ENCODE data around the gene FKTN.

The FKTN gene

DNA sequence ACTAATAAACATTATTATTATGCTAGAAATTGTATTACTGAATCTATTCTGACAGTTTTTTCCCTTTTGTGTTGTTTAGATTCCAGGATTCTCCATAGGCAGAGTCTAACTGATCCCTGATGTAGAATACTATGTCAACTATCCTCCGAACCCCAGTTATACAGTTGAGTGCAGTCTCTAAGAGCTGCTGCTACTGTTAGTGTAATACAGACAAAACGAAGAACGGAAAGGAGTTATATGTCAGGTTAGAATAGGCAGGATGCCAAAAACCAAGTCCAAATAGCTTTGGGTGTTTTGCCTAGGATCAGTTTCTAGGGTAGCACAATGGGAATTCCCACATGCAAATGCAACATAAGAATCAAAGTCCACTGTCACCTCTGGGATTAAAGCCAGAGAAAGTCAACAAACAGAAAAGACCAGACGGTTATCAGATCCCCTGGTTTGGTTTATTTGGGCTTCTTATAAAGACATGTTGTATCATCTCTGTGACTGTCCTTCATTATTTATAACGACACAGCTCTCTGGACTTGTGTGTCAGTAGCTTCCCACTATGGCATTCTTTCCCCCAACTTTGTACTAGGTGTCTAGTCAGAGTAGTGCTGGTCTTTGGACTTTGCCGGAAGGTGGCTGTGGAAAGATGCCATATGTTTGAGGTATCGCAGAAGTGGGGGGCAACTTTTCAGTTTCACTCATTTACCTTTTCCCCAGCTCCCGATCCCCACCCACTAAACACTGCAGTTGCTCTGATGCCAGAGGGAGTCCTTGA lies 121.5 kb downstream of the FKTN start:
- DNase-seq: no peak

GRCh38 chr9:105681313-105681712 lies 123.4 kb downstream of the FKTN start:
- no peak for DNase-seq

DNA sequence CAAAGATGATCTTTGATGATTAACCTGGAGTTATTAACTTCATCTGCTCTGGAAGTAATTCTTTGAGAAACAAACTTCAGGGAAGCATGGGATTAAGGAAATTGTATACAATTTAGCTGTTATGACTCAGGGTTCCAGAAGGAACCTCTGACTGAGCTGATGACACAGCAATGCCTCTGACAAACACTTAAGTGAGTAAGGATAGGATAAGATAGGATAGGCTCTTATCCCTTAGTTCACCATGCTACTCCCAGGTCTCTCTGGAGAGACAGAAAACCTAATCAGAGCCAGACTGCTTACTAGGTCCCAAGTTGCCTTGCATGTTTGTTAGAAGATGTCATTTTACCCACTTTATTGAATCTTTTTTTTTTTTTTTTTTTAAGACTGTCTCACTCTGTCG lies 123.8 kb downstream of the FKTN start:
- DNase-seq: no peak

DNA sequence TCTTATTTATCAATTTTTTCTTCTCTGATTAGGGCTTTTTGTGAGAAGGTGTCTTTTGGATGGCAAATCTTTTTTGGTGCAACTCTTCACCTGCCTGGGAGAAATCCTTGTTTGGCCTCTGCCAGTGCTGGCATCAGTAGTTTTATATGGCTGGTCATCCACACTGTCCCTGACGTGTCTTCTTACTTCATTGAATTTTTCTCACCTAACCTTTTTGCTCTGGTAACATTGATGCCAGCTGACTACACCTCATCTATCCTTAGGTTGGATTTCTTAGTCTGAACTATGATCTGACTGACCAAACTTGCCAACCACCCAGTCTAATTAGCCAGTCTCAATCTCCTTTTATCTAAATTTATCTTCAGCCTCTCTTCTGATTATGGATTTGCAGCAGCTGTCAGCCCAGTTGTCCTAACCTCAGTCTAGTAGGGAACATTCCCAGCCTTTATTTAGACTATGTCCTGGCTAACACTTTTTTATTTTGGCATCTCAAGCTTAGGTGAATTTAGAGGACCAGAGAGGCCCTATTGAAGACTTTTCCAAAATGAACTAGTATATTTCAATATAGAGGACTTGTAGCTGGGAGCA lies 125.9 kb downstream of the FKTN start:
- no peak for DNase-seq

- DNase-seq: no peak
These were observed 129.0 kb downstream of the FKTN start for GRCh38 chr9:105686936-105687335.
